Right lobe of liver (tissue), 4 donors: Measurements from ENCODE around the gene ZNF680.

Experiments used
- POLR2A ChIP-seq: fragments of 450-650 bp; IDR thresholded peaks from one replicate; pipeline ENCODE4 v1.6.1; 2017; ENCODE audit warnings: antibody characterized with exemption, mild to moderate bottlenecking
- TF ChIP-seq, protein P1 (sequence below), 4 donors: fragments of 200-600 bp in 3 of 4; fragments of 450-650 bp in 1 of 4; IDR thresholded peaks; one replicate each; pipeline versions ENCODE4 v1.5.1 to v1.8.0; 2016 to 2022; ENCODE audit warnings: antibody characterized with exemption in 4 of 4, mild to moderate bottlenecking in 2 of 4
- donor health status: DM: no; HTN: no; CAD: no.
- donor health status: DM: no; HTN: no; CAD: no.
- donor health status: DM: no; HTN: yes; CAD: no.

DNA sequence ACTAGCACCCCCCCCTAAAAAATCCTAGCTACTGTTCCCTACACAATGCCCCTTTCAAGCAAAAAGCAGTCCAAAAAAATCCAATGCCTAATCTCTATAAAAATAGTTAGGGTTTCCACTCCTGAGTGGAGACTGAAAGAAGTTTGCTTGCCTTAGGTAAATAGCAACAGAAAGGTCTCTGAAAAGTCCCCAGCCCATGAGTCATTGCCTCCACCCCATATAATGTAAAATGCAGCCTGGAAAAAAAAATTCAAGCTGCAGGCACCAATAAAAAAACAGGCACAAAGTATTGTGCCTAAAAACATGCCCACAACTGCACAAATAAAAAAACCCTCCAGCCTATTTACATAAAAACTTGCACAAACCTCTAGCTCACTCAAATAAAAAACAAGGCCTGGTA lies 47.5 kb downstream of the ZNF680 start:
- TF ChIP-seq, protein P1, sequence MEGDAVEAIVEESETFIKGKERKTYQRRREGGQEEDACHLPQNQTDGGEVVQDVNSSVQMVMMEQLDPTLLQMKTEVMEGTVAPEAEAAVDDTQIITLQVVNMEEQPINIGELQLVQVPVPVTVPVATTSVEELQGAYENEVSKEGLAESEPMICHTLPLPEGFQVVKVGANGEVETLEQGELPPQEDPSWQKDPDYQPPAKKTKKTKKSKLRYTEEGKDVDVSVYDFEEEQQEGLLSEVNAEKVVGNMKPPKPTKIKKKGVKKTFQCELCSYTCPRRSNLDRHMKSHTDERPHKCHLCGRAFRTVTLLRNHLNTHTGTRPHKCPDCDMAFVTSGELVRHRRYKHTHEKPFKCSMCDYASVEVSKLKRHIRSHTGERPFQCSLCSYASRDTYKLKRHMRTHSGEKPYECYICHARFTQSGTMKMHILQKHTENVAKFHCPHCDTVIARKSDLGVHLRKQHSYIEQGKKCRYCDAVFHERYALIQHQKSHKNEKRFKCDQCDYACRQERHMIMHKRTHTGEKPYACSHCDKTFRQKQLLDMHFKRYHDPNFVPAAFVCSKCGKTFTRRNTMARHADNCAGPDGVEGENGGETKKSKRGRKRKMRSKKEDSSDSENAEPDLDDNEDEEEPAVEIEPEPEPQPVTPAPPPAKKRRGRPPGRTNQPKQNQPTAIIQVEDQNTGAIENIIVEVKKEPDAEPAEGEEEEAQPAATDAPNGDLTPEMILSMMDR (IDR thresholded peaks at IDR 0.05): no peak
- TF ChIP-seq POLR2A: no peak
